IMR-90 (cell line): Measurements from ENCODE around the gene ACADL. TPM values are rescaled to one million over a fixed set of nuclear protein-coding genes. Genes with fewer than 3 reads are reported as not detected.
"Not testable (repeated sequence)": the region's sequence is repeated elsewhere in the genome, so short reads cannot be mapped to it uniquely, and the experiment has no call there.

ENCODE experiments used
- ATAC-seq: fragments of 200-7000 bp; cut with Tn5 transposase; 2 replicates; pipeline ENCODE4 v1.9.1; 2020; ENCODE audit warnings: low read depth, mild to moderate bottlenecking, moderate library complexity
- BruUV-seq: library from RNA; stranded (reverse); fragments of 400-500 nt; replicated peaks from 2 replicates; lab custom pipeline; 2021; lab: Mats Ljungman, UMichigan
- CTCF ChIA-PET: fragments of 300-600 bp; formaldehyde crosslinking; extraction: SDS; loops from one replicate; lab custom pipeline; 2021; ENCODE audit warnings: antibody characterized with exemption; lab: Yijun Ruan, JAX
- POLR2A ChIA-PET: fragments of 300-600 bp; sonication (Branson Sonifier 250); formaldehyde crosslinking; loops from one replicate; lab custom pipeline; 2022; ENCODE audit warnings: antibody characterized with exemption; ENCODE audit not compliant: unreplicated experiment; lab: Charles Lee
- DNase-seq: peaks from one replicate; pipeline ENCODE4 v3.0.0; 2013
- H2AFZ ChIP-seq: replicated peaks from 2 replicates; pipeline ENCODE3; 2013; ENCODE audit warnings: low read length, mild to moderate bottlenecking; ENCODE audit not compliant: poor library complexity
- H2AK5ac ChIP-seq: 2 replicates; pipeline ENCODE4 v1.6.1; 2013; ENCODE audit warnings: low read depth, low read length, inconsistent platforms
- H2AK9ac ChIP-seq: replicated peaks from 2 replicates; pipeline ENCODE3; 2013; ENCODE audit warnings: mild to moderate bottlenecking, low read depth, low read length, moderate library complexity; ENCODE audit not compliant: poor library complexity
- H2BK120ac ChIP-seq: 2 replicates; pipeline ENCODE4 v1.6.1; 2013; ENCODE audit warnings: low read depth, low read length, inconsistent platforms
- H2BK15ac ChIP-seq: 3 replicates; pipeline ENCODE4 v1.6.1; 2013; ENCODE audit warnings: low read depth, low read length, inconsistent platforms
- H2BK20ac ChIP-seq: 2 replicates; pipeline ENCODE4 v1.6.1; 2013; ENCODE audit warnings: low read depth, mild to moderate bottlenecking, inconsistent platforms, low read length, moderate library complexity
- H2BK5ac ChIP-seq: 2 replicates; pipeline ENCODE4 v1.6.1; 2013; ENCODE audit warnings: mild to moderate bottlenecking, low read depth, low read length, inconsistent platforms; ENCODE audit not compliant: poor library complexity, severe bottlenecking
- H3K14ac ChIP-seq: replicated peaks from 2 replicates; pipeline ENCODE4 v1.6.1; 2013; ENCODE audit warnings: low read depth, low read length, inconsistent platforms
- H3K18ac ChIP-seq: 2 replicates; pipeline ENCODE4 v1.6.1; 2013; ENCODE audit warnings: low read depth, low read length, control low read depth
- H3K23ac ChIP-seq: 2 replicates; pipeline ENCODE4 v1.6.1; 2013; ENCODE audit warnings: low read depth, low read length, inconsistent platforms
- H3K27ac ChIP-seq: 2 replicates; pipeline ENCODE4 v1.5.1; 2013; ENCODE audit warnings: mild to moderate bottlenecking, control low read depth, low read length; ENCODE audit not compliant: insufficient read depth
- H3K27me3 ChIP-seq: 2 replicates; pipeline ENCODE4 v1.6.1; 2013; ENCODE audit warnings: low read length; ENCODE audit not compliant: control insufficient read depth, insufficient read depth
- H3K36me3 ChIP-seq: 2 replicates; pipeline ENCODE4 v1.6.1; 2013; ENCODE audit warnings: low read length, mixed read lengths; ENCODE audit not compliant: control insufficient read depth, insufficient read depth
- H3K4ac ChIP-seq: 2 replicates; pipeline ENCODE4 v1.6.1; 2013; ENCODE audit warnings: low read depth, low read length, inconsistent platforms
- H3K4me1 ChIP-seq: 2 replicates; pipeline ENCODE4 v1.6.1; 2013; ENCODE audit warnings: low read length, mixed read lengths; ENCODE audit not compliant: control insufficient read depth, insufficient read depth
- H3K4me2 ChIP-seq: 2 replicates; pipeline ENCODE4 v1.6.1; 2013; ENCODE audit warnings: low read depth, mild to moderate bottlenecking, control low read depth, low read length, moderate library complexity
- H3K4me3 ChIP-seq: 2 replicates; pipeline ENCODE4 v1.5.1; 2013; ENCODE audit warnings: low read depth, mild to moderate bottlenecking, control low read depth, low read length, moderate library complexity; ENCODE audit not compliant: insufficient read depth
- H3K56ac ChIP-seq: 2 replicates; pipeline ENCODE4 v1.6.1; 2013; ENCODE audit warnings: low read length, inconsistent platforms; ENCODE audit not compliant: insufficient read depth; ENCODE audit errors: extremely low read depth
- H3K79me1 ChIP-seq, 2 experiments: 2 replicates each; pipeline ENCODE4 v1.6.1; 2013; ENCODE audit warnings: low read length in 2 of 2, inconsistent platforms in 1 of 2, low read depth in 1 of 2
- H3K9ac ChIP-seq: 2 replicates; pipeline ENCODE4 v1.6.1; 2013; ENCODE audit warnings: low read depth, low read length, control low read depth
- H3K9me1 ChIP-seq: 2 replicates; pipeline ENCODE4 v1.6.1; 2013; ENCODE audit warnings: low read length, inconsistent platforms; ENCODE audit not compliant: insufficient read depth
- H3K9me3 ChIP-seq: 2 replicates; pipeline ENCODE4 v1.6.1; 2013; ENCODE audit warnings: low read length; ENCODE audit not compliant: control insufficient read depth, insufficient read depth
- H4K20me1 ChIP-seq: 2 replicates; pipeline ENCODE4 v1.6.1; 2013; ENCODE audit warnings: low read length, inconsistent platforms; ENCODE audit not compliant: insufficient read depth
- H4K5ac ChIP-seq: 2 replicates; pipeline ENCODE4 v1.6.1; 2013; ENCODE audit warnings: mild to moderate bottlenecking, low read depth, low read length, control low read depth
- H4K8ac ChIP-seq, 2 experiments: 2 replicates each; pipeline ENCODE4 v1.6.1; 2013; ENCODE audit warnings: low read depth in 2 of 2, low read length in 2 of 2, control low read depth in 1 of 2, inconsistent platforms in 1 of 2
- H4K91ac ChIP-seq: 2 replicates; pipeline ENCODE4 v1.6.1; 2013; ENCODE audit warnings: low read depth, low read length, inconsistent platforms; ENCODE audit not compliant: insufficient read depth
- WGBS, 2 experiments: methylation state at CpG; one replicate each; pipeline versions ENCODE4 v1.1.5 to v1.1.7; 2013; ENCODE audit warnings: missing lambda C conversion rate in 2 of 2; ENCODE audit not compliant: insufficient read length in 1 of 2; ENCODE audit errors: extremely low coverage in 2 of 2; 5-methylcytosine and 5-hydroxymethylcytosine counted together
- dilution Hi-C: fragments of 300-500 bp; cut with HindIII; formaldehyde crosslinking; loops from one replicate; pipeline ENCODE4 v1.14.3; 2018; ENCODE audit warnings: low sequenced_read_pairs; ENCODE audit not compliant: unreplicated experiment
- in situ Hi-C: fragments of 300-500 bp; cut with MboI; formaldehyde crosslinking; loops from 3 replicates; pipeline ENCODE4 v1.14.3; 2019; ENCODE audit warnings: low sequenced_read_pairs, inconsistent platforms, mixed read lengths
- intact Hi-C: fragments of 100-400 bp; cut with micrococcal nuclease; formaldehyde crosslinking; loops from 2 replicates; pipeline ENCODE4 v1.10.0; 2022
- polyA plus RNA-seq, 3 experiments: library from polyadenylated mRNA; depleted of rRNA; stranded (reverse); fragments of >200 nt; gene quantifications; 2 replicates each; pipeline ENCODE4 v1.2.3, GENCODE V29; 2012; ENCODE audit warnings: low replicate concordance in 1 of 3
- total RNA-seq: library from RNA; depleted of rRNA; stranded (reverse); fragments of >200 nt; gene quantifications from 2 replicates; pipeline ENCODE4 v1.2.3, GENCODE V29; 2012

The ACADL gene
- total and polyA plus RNA-seq, 2 of the 4 experiments (the other 2 are of a cell fraction), result not detected

- H3K4me1 ChIP-seq, H3K23ac ChIP-seq, CTCF ChIA-PET, H2BK20ac ChIP-seq, BruUV-seq, H2AFZ ChIP-seq, H3K18ac ChIP-seq, intact Hi-C loops, H2AK5ac ChIP-seq, H3K4ac ChIP-seq, H3K27me3 ChIP-seq, H4K8ac ChIP-seq, H3K14ac ChIP-seq, DNase-seq, H2BK120ac ChIP-seq, H3K27ac ChIP-seq, H3K79me1 ChIP-seq, POLR2A ChIA-PET, H3K9me1 ChIP-seq, H3K9me3 ChIP-seq, H4K91ac ChIP-seq, H3K9ac ChIP-seq, H2BK5ac ChIP-seq, H2AK9ac ChIP-seq, H4K20me1 ChIP-seq, H3K36me3 ChIP-seq, H3K56ac ChIP-seq, dilution Hi-C loops, H2BK15ac ChIP-seq, ATAC-seq, in situ Hi-C loops, H3K4me2 ChIP-seq, H4K5ac ChIP-seq, H3K4me3 ChIP-seq: not testable (repeated sequence)
- WGBS, 2 experiments, result no CpG with 5 or more reads among the region's 1 CpG
Observed at GRCh38 chr2:210183936-210184335, 41.3 kb downstream of the ACADL start.

- dilution Hi-C loops, H4K20me1 ChIP-seq, H3K27me3 ChIP-seq, H2AFZ ChIP-seq, H3K79me1 ChIP-seq, H3K4me3 ChIP-seq, H3K9me3 ChIP-seq, H3K4ac ChIP-seq, H4K91ac ChIP-seq, BruUV-seq, H4K8ac ChIP-seq, DNase-seq, H3K9ac ChIP-seq, H2BK20ac ChIP-seq, H2BK5ac ChIP-seq, H3K4me1 ChIP-seq, H3K18ac ChIP-seq, H3K27ac ChIP-seq, H2AK5ac ChIP-seq, in situ Hi-C loops, ATAC-seq, H3K56ac ChIP-seq, H3K4me2 ChIP-seq, CTCF ChIA-PET, H2AK9ac ChIP-seq, H3K23ac ChIP-seq, H3K36me3 ChIP-seq, H2BK15ac ChIP-seq, H3K9me1 ChIP-seq, intact Hi-C loops, H4K5ac ChIP-seq, H3K14ac ChIP-seq, POLR2A ChIA-PET, H2BK120ac ChIP-seq: not testable (repeated sequence)
- no CpG with 5 or more reads among the region's 12 CpGs for WGBS, 2 experiments
Observed at GRCh38 chr2:210181606-210182088, 43.6 kb downstream of the ACADL start.
